GM21447 (cell line): ENCODE data around the gene USP2.

Source experiments
- ATAC-seq: cut with Tn5 transposase; IDR thresholded peaks from one replicate; pipeline ENCODE4 v1.9.1; 2021; ENCODE audit not compliant: unreplicated experiment

Gene USP2

GRCh38 chr11:119381181-119381988, at the start of gene USP2:
Gene USP2 (minus strand): TSS chr11:119381690. CDS start chr11:119373480, 8,210 bp downstream.
- peak; percentile 98 for ATAC-seq

- no peak for ATAC-seq
Observed at GRCh38 chr11:119427279-119427678, 45.8 kb upstream of the USP2 start.

- no peak for ATAC-seq
Observed at GRCh38 chr11:119426142-119426541, 44.7 kb upstream of the USP2 start.

GRCh38 chr11:119424775-119425174, 43.3 kb upstream of the USP2 start:
- ATAC-seq = no peak

GRCh38 chr11:119424276-119424675, 42.8 kb upstream of the USP2 start:
- no peak for ATAC-seq

GRCh38 chr11:119423509-119424254, 42.2 kb upstream of the USP2 start:
- ATAC-seq = no peak

GRCh38 chr11:119422809-119423508, 41.5 kb upstream of the USP2 start, which contains the start of gene THY1:
Gene THY1 (minus strand): TSS chr11:119423172. CDS start chr11:119420905, 2,267 bp downstream.
- no peak for ATAC-seq

- ATAC-seq = no peak
Observed at GRCh38 chr11:119421941-119422808, 40.7 kb upstream of the USP2 start.

- ATAC-seq = no peak
Observed at GRCh38 chr11:119421351-119421750, 39.9 kb upstream of the USP2 start.

GRCh38 chr11:119420631-119421030, 39.1 kb upstream of the USP2 start:
- ATAC-seq = no peak

GRCh38 chr11:119419834-119420492, 38.5 kb upstream of the USP2 start:
- no peak for ATAC-seq

- ATAC-seq = no peak
Observed at GRCh38 chr11:119419246-119419645, 37.8 kb upstream of the USP2 start.

- ATAC-seq = no peak
Observed at GRCh38 chr11:119418759-119419158, 37.3 kb upstream of the USP2 start.

- no peak for ATAC-seq
Observed at GRCh38 chr11:119417726-119418540, 36.4 kb upstream of the USP2 start.

- ATAC-seq = no peak
Observed at GRCh38 chr11:119416606-119417580, 35.4 kb upstream of the USP2 start.

- ATAC-seq = no peak
Observed at GRCh38 chr11:119415966-119416365, 34.5 kb upstream of the USP2 start.

- ATAC-seq = no peak
Observed at GRCh38 chr11:119415517-119415916, 34.0 kb upstream of the USP2 start.

GRCh38 chr11:119414734-119415133, 33.2 kb upstream of the USP2 start:
- no peak for ATAC-seq
